ENCODE measurements around the gene IGF2R. TPM values are rescaled to one million over a fixed set of nuclear protein-coding genes. Genes with fewer than 3 reads are reported as not detected.

Gene IGF2R
- total RNA-seq, 1 experiment from 2014 or later = 160 TPM

GRCh38 chr6:160007145-160007544 lies 38.3 kb downstream of the IGF2R start:
- no TSS peak for BruUV-seq (replicated peaks)
- H3K9me3 Mint-ChIP-seq (ENCODE audit: unreplicated experiment) = no peaks in the 10 kb centered on the region
- intact Hi-C loops (cut with micrococcal nuclease) = no loop called here
- no peak for DNase-seq (ENCODE audit: unreplicated experiment)
- ChIA-PET CTCF (interaction anchor here (0.8 to 0.9 kb wide), 2 partner anchors 16 kb away, joined by 3 read pairs; no protein-coding TSS in a partner anchor), POLR2A (interaction anchor here (0.6 to 0.9 kb wide), 4 partner anchors 9 to 37 kb away, joined by 3 to 5 read pairs (median 3); no protein-coding TSS in a partner anchor)
- H3K4me3 Mint-ChIP-seq (ENCODE audit: unreplicated experiment) = no peak overlapping the region
- no peak overlapping the region for H3K27ac Mint-ChIP-seq (ENCODE audit: low read depth, unreplicated experiment)
- no peak for TF ChIP-seq CTCF (IDR thresholded peaks at IDR 0.05; ENCODE audit: unreplicated experiment)
- H3K36me3 Mint-ChIP-seq (ENCODE audit: insufficient read depth, unreplicated experiment) = peaks cover 23% of the 10 kb centered on the region
- no peaks in the 10 kb centered on the region for H3K27me3 Mint-ChIP-seq (ENCODE audit: insufficient read depth, unreplicated experiment)
- H3K4me1 Mint-ChIP-seq (ENCODE audit: insufficient read depth, unreplicated experiment) = peaks cover 17% of the 10 kb centered on the region

- peaks cover 26% of the 10 kb centered on the region for H3K36me3 Mint-ChIP-seq (ENCODE audit: insufficient read depth, unreplicated experiment)
- no TSS peak for BruUV-seq (replicated peaks)
- no peak overlapping the region for H3K27ac Mint-ChIP-seq (ENCODE audit: low read depth, unreplicated experiment)
- H3K4me3 Mint-ChIP-seq (ENCODE audit: unreplicated experiment) = no peak overlapping the region
- intact Hi-C loops (cut with micrococcal nuclease) = no loop called here
- ChIA-PET CTCF (interaction anchor here (0.9 kb wide), 1 partner anchor 16 kb away, joined by 3 read pairs; no protein-coding TSS in a partner anchor), POLR2A (interaction anchor here (0.5 to 0.9 kb wide), 4 partner anchors 9 to 112 kb away, joined by 3 to 5 read pairs (median 3); no protein-coding TSS in a partner anchor)
- H3K27me3 Mint-ChIP-seq (ENCODE audit: insufficient read depth, unreplicated experiment) = no peaks in the 10 kb centered on the region
- H3K9me3 Mint-ChIP-seq (ENCODE audit: unreplicated experiment) = no peaks in the 10 kb centered on the region
- no peak for TF ChIP-seq CTCF (IDR thresholded peaks at IDR 0.05; ENCODE audit: unreplicated experiment)
- H3K4me1 Mint-ChIP-seq (ENCODE audit: insufficient read depth, unreplicated experiment) = peaks cover 17% of the 10 kb centered on the region
- no peak for DNase-seq (ENCODE audit: unreplicated experiment)
These were observed 38.7 kb downstream of the IGF2R start for GRCh38 chr6:160007611-160008010.

DNA sequence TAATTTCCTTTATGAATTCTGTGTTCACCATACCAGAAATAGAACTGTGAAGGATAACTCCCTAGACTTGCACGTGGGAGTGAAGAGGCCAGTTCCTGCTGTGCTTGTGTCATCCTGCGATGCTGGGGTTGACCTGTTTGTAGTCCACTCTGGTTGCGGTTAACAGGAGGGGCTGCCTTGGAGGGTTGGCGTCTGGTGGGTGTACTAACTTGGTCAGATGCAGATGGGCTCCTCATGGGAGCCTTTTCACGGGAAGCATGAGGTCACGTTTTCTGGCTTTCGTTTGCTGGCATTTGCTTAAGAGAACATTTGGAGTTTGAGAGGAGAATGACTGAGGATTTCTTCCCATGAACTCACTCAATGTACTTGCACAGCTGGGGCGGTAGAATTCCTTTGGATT lies 41.2 kb downstream of the IGF2R start:
- POLR2A ChIA-PET = interaction anchor here (1.7 kb wide), 2 partner anchors 9 to 10 kb away, joined by 4 to 5 read pairs; no protein-coding TSS in a partner anchor
- peaks cover 34% of the 10 kb centered on the region for H3K36me3 Mint-ChIP-seq (ENCODE audit: insufficient read depth, unreplicated experiment)
- TF ChIP-seq CTCF (IDR thresholded peaks at IDR 0.05; ENCODE audit: unreplicated experiment) = no peak
- no peak overlapping the region for H3K27ac Mint-ChIP-seq (ENCODE audit: low read depth, unreplicated experiment)
- H3K27me3 Mint-ChIP-seq (ENCODE audit: insufficient read depth, unreplicated experiment) = no peaks in the 10 kb centered on the region
- no peak overlapping the region for H3K4me3 Mint-ChIP-seq (ENCODE audit: unreplicated experiment)
- intact Hi-C loops (cut with micrococcal nuclease) = no loop called here
- CTCF ChIA-PET = interaction anchor here (1.7 kb wide), 1 partner anchor 78 kb away, joined by 7 read pairs; no protein-coding TSS in a partner anchor
- no peaks in the 10 kb centered on the region for H3K9me3 Mint-ChIP-seq (ENCODE audit: unreplicated experiment)
- no peak for DNase-seq (ENCODE audit: unreplicated experiment)
- peaks cover 12% of the 10 kb centered on the region for H3K4me1 Mint-ChIP-seq (ENCODE audit: insufficient read depth, unreplicated experiment)
- no TSS peak for BruUV-seq (replicated peaks)

DNA sequence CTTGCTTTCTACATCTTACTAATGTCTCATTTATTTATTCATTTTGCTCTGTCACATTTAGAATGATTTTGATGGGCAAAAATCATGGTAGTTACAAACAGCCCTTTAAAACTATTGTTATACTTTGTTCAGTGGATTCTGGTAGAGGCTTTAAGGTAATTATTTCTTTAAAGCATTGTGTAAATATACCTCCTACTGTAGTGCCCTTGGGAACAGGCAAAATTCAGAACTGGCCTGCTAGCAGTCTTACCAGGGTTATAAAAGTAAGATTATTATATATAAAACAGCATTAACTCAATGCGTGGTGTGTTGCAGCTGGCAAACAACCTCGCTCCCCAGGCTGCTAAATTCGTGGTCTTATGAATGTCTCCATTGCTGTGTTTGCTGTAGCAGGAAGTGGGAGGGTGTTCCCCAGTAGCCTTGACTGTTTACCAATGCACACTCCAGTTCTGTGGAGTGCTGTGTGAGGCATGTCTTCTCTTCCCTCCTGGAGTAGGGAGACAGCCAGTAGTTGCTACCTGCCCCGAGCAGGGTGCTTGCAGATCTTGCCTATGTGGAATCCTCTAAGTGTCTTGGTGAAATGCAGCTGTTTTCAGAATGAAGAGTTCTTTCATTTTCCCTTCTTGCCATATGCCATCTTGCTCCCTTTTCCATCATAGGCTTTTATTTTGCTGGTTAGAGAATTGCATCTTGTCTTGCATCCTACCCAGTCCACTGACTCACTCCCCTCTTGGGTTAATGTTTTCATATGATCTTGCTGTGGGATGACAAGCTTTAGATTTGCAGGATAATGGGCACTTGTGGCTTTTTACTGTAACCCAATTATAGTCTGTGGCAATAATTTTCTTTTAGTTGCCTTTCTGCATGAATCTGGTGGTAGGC lies 45.3 kb downstream of the IGF2R start:
- Mint-ChIP-seq H3K9me3 (ENCODE audit: unreplicated experiment) (no peaks in the 10 kb centered on the region), H3K4me1 (ENCODE audit: insufficient read depth, unreplicated experiment) (no peaks in the 10 kb centered on the region), H3K4me3 (ENCODE audit: unreplicated experiment) (no peak overlapping the region), H3K36me3 (ENCODE audit: insufficient read depth, unreplicated experiment) (peaks cover 53% of the 10 kb centered on the region), H3K27ac (ENCODE audit: low read depth, unreplicated experiment) (no peak overlapping the region), H3K27me3 (ENCODE audit: insufficient read depth, unreplicated experiment) (no peaks in the 10 kb centered on the region)
- BruUV-seq (replicated peaks) = no TSS peak
- no peak for DNase-seq (ENCODE audit: unreplicated experiment)
- CTCF ChIA-PET = no interaction called here
- intact Hi-C loops (cut with micrococcal nuclease) = no loop called here
- no peak for TF ChIP-seq CTCF (IDR thresholded peaks at IDR 0.05; ENCODE audit: unreplicated experiment)
- POLR2A ChIA-PET = no interaction called here
